ENCODE data around the gene PLA2G2D.

The PLA2G2D gene

DNA sequence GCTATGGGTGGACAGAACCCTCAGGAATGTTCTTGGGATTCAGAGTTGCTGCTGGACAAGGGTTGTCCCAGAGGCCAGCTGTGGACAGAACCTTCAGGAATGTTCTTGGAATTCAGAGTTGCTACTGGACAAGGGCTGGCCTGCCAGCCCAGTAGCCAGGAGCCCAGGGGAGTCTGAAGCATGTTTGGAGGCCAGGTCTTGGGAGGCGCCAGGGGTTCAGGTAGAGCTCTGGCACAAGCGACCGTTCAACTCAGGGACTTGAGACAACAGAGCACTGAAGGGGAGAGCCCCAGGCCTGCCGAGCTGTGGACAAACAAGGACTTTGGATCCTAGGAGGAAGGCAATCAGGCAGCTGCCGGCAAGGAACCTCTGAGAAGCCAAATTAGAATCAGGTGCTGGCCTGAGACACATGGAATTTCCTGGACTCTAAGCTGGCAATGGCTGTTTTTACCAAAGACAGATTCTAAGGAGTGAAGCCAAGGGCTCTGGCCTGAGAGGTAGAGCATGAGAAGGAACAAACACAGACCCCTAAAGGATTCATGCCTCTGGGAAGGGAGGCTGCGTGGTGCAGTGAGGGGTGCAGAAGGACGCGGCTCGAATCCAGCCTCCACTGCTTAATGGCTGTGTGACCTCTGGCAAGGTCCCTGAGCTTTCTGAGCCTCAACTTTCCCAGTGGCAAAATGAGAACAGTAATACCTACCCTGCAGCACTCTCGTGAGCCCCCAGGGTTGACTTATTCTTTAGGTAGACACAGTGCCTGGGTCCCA is 36.0 kb downstream of the PLA2G2D start:
- no peak for DNase-seq

DNA sequence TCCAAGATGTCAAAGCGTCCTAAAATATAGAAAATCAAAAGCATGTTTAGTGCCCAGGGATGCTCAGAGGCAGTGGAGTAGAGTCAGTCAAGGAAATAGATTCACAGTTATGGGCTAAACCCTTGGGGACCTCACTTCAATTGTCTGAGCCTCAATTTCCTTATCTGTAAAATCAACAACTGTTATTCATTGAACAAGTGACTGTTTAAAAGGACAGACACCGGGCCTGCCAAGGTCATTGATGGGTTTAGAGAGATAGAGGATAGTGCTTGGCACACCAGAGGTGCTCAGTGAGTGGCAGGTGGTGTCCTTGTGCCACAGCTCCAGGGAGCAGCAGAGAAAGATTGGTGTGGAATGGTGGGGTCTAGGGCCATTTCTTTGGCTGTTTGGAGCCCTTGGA is 36.6 kb downstream of the PLA2G2D start:
- DNase-seq = no peak

DNA sequence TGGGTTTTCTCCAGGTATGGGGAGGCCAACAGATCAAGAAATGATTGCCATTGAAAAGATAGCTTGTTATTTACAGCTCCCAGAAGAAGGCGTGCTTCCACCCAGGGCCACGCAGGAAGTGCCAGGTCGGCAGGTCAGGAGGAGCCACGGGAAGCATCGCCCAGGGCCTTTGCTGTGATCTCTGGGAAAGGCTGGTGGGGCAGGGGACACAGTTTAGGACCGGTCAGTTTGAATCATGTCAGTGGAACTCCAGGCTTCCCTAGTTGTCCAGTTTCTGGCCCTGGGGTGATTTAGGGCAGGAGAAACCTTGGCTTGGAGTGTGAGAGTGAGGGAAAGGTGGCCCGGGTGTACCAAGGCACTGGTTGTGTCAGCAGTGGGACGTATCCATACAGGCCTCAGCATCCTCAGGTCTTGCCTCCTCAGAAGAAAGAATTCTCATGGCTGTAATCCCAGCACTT is 38.0 kb downstream of the PLA2G2D start:
- no peak for DNase-seq

DNA sequence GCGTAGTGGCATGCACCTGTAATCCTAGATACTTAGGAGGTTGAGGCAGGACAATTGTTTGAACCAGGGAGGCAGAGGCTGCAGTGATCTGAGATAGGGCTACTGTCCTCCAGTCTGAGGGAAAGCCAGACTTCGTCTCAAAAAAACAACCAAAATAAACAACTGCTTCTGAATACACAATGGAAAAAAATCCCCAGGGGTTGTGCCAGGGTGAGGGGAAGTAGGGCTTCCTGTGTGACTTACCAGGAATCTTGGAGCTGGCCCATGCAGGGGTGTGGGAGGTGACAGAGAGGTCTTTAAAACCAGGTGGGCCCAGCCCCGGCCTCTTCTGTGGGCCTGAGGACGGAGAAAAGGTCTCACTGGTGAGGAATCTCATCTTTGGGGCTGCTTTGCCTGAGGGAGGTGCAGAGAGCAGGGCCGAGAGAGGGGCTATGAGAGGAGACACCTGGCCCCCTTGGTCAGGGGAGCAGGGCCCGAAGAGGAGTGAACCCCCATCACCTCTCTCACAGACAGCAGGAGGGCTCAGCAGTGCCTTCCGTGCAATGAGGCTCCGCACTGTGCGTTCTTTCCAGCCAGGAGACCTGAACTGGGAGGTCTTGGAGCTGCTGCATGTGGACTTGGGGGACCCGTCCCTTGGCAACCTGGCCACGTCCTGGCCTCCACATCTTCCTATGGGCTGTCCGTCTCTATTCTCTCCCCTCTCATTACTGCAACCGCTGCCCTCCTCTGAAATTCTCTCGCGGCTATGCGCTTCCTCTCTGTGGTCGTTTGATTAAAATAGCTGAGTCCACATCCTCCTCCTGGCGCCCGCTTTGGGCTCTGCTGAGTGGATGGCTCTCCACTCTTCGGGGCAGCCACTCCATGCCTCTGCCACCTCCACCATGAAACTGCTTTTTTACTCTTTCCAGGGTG is 38.6 kb downstream of the PLA2G2D start:
- no peak for DNase-seq

DNA sequence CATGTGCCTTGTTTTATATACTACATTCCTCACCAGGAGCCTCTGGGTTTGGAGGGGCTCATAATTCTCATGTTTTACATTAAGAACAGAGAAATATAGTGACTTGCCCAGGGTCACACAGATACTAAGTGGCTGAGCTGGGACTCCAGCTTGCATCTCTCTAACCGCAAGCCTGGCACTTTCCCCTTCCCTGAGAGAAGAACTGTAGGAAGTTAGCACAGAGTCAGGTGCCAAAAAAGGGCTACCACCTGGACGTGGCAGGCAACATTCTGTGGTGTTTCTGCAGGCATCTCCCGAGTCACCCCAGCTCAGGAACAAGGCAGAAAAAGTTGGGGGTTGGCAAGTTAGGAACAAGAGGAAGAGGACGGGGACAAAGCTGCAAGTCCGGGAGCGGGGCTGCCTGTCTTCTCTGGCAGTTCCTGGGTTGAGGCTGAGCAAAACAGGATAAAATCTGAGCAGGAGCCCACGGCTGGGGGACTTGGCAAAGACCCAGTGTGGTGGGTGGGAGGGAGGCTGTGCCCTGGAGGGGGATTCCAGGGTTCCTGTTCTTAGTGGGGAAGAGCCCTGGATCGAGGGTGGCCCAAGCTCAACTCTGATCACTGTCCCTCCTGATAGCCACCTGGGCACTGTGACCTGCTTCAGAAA is 39.6 kb downstream of the PLA2G2D start:
- no peak for DNase-seq

DNA sequence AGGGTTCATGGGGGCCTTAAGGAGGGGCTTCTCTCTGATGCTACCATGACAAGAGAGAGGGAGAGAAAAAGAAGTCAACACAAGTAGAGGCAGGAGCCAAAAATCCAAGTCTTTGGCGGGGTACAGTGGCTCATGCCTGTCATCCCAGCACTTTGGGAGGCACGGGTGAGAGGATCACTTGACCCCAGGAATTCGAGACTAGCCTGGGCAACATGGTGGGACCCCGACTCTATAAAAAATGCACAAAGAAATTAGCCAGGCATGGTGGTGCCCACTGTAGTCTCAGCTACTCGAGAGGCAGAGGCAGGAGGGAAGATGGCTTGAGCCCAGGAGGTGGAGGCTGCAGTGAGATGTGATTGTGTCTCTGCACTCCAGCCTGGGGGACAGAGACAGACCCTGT is 40.6 kb downstream of the PLA2G2D start:
- DNase-seq = no peak

DNA sequence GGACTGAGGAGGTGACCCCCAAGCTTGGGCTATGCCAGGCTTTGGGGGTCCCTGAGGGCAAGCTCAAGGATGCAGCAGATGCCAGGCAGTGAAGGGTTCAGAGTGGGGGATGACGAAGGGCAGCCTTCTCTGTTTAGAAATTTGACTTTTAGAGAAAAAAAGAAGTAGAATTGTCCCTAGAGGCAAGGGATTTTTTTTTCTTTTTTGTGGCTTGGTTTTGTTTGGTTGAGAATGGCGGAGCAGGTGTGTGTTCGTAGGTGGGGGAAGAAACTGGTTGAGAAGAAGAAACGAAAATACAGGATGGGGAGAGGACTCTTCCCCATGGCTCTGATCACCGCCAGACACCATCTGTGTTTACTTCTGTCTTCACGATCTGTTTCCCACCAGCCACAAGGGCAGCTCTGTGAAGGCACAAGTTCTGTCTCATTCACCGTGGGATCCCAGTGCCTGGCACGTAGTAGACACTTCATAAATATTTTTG is 41.1 kb downstream of the PLA2G2D start:
- no peak for DNase-seq

DNA sequence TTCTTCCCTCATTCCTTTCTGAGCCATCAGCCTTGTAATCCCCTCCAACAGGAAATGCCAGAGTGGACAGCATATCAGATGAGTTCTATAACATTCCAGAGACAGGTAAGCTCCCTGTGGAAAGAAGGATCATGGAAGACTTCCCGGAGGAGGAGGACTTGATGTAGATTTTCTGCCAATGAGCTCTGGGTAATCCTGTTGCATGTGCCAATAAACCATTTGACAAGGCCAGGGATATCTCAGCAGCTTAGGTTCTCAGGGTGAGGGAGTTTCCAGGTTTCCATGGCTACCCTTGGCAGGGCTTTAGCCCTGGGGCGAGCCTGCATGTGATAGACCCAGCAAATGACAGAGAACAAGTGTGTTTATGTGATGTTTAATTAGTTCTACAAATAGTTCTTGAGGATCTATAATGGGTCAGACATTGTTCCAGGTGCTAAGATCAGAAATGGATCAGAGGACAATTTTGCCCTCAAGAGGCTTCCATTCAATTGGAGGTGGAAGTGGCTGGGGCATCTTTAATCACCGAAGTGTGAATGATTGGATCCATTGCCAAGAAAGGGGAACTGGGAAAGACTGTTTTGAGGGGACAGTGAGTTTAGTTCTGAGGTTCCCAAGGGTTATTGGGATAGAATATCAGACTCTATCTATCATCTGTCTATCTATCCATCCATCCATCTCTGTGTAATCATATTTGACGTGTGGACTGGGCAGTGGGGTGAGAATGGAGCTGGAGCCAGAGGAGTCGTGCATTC is 42.5 kb downstream of the PLA2G2D start:
- no peak for DNase-seq

DNA sequence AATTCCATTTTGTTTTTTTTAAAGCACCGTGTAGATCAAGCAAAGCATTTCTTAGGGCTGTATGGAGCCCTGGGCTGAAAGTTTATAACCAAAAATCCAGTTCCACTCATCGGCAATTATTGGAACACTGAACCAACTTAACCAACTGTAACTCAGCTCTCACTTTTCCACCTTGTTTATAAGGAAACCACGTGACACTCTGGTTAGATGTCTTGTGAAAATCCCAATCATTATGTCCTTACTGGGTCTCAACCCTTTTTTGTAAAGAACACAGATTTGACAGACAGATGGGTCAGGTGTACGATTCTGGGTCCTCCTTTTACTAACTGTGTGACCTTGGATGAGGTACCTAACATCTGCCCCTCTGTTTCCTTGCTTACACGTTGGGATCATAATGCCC is 43.1 kb downstream of the PLA2G2D start:
- DNase-seq = no peak

DNA sequence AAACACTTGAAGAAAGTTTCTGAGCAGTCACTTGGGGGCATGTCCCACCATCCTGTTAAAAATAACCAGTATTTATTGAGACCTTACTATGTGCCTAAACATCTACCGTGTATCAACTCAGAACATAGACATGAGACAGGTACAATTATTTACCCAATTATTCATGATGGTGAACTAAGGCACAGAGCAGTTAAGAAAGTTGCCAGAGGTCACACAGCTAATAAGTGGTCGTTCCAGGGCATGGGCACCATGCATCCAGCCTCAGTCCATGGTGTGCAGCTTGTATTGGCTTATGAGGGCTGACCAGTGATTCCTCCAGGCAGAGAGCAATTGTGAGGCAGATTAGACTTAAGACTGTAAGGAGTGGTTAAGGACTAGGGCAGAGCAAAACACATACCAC is 44.0 kb downstream of the PLA2G2D start:
- DNase-seq = no peak

DNA sequence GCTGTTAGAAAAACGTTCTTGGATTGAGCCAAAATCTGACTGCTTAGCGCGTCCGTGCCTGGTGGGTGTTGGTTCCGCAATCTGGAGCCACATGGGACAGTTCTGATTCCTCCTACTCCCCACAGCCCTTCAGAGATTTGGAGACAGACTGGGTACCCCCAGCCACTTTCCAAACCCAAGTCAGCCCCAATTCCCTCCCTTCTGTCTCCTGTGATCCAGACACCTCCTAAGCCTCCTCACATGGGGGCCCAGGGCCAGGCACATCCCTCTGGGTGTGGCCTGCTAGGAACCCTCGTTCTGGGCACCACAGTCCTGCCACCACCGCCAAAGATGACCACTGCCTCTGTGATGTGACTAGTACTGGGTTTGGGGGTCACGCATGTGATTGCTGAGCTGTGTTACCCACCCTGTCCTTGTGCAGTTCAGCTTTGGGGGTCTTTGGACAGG is 44.6 kb downstream of the PLA2G2D start:
- no peak for DNase-seq

DNA sequence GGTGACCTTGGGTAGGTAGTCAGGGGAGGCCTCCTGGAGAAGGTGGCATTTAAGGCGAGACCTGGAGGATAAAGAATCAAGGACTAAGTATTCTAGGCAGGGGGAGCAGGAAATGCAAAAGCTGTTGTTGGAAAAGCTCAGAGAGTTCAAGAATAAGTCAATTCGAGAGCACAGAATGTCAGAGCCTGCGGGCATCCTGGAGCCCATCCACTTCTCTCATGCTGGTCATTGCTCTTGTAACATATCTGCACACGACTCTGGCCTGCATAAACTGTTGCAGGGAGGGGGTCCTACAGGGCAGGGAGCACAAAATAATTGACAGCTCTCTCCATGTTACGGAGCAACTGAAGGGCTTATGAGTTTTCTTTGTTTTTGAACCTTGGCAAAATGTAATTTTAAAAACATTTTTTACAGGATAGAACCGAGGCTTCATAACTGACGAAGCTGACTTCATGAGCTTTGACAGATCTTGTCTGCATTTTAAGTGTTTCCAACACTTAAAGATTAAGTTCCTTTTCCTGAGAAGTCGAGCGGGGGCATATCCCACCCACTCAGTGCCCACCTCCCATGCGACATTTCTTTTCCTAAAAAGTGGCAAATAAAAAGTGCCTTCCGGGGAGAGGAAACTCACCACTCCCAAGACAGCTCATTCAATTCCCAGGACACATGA is 45.1 kb downstream of the PLA2G2D start:
- DNase-seq = no peak

DNA sequence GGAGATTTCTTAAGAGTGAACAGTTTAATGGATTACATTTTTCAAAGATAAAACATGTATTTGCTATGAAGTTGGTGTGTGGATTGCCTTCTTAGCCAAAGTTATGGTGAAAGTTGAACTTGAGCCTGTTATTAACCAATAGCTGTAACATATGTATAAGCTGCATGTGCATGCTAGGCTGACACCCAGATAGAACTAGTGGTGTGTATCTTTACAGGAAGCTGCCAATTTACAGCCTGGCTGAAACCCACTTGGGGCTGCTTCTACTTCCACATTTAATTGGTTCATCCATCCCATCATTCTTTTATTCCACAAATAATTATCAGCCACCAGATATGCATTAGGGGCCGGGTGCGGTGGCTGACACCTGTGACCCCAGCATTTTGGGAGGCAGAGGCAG is 46.1 kb downstream of the PLA2G2D start:
- no peak for DNase-seq

DNA sequence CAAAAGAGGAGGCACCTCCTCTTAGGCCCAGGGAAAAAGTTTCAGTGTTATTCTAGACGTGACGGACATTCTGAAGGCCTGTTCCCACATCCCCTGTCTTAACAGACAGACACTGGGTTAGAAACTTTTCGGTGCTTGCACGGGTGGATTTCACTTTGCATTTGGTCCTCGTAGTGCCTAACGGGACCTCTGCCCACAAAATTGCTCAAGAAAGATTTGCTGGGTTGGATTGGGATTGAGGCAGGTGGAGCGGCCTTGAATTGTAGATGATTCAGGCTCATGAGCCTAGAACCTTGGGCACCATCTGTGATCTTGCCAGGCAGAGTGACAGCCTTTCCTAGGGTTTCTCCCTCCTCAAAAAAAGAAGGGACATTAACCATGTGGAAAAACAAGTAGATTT is 46.6 kb downstream of the PLA2G2D start:
- DNase-seq = no peak

DNA sequence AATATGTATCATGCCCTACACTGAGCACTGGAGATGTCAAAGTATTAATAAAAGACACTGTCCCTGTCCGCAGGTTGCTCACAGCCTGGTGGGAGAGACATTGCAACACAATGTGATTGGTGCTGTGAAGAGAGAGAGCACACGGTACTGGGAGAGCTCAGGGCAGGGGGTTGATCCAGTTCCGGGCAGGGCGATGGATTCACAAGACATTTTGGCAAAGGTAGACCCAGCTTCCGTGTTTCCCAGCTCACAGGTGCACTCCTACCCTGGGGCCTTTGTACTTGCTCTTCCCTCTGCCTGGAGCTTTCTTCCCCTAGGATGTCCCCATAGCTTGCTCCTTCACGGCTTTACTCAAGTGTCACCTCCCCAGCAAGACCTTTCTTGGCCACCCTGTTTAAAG is 47.9 kb downstream of the PLA2G2D start:
- no peak for DNase-seq

DNA sequence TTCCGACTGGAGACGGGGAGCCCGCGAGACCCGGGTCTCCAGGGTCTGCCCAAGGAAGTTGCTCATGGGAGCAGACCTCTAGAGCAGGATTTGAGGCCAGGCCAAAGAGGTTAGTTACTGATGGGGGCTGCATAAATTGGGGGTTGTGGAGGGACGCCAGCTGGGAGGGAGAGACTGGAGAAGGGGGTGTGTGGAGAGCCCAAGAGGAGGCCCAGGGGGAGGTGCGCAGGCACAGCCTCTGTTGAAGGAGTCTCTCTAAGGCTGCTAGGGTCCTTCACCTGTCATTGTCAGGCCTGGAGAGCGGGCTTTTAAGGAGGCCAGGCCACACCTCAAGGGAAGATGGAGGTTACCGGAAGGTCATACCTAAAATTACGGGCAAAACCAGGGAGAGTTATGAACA is 49.0 kb downstream of the PLA2G2D start:
- DNase-seq = no peak

DNA sequence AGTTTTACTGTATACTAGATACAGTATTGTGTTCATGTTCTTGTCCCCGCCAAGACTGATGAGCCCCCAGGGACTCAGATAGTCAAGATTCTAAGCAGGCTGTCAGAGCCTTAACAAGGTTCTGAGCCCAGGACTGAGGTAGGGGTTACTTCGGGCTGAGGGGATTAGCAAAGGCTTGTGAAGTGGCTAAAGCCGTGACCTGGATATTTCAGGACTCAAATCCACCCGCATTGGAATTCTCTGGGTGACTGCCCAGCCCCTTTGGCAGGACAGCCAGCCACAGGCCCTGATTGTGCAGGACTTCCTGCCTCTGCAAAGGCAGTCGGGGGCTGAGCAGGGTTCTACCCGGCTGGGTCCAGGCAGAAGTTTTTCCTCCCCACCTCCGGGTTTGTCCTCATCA is 49.5 kb downstream of the PLA2G2D start, which contains the start of gene PLA2G5:
PLA2G5 (plus strand) TSS at position 321 of the 400 bp plus-strand sequence. CDS start 14,637 bp downstream, outside the sequence.
- no peak for DNase-seq

DNA sequence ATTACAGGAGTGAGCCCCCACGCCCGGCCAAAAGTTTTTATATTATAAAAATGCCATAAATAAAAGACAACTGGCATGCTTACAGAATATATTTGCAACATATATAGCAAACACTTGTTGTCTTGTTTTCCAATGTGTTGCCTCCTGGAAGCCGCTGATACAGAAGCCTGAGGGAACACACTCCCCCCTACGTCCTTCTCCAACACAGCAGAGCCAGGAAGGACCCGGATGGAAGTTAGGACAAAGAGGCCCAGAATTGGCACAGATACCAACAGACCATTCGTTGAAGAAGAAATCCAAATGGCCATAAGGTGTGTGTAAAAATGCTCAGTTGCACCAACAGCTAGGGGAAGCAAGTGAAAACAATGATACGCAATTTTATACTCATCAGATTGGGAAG is 50.6 kb downstream of the PLA2G2D start:
- no peak for DNase-seq

DNA sequence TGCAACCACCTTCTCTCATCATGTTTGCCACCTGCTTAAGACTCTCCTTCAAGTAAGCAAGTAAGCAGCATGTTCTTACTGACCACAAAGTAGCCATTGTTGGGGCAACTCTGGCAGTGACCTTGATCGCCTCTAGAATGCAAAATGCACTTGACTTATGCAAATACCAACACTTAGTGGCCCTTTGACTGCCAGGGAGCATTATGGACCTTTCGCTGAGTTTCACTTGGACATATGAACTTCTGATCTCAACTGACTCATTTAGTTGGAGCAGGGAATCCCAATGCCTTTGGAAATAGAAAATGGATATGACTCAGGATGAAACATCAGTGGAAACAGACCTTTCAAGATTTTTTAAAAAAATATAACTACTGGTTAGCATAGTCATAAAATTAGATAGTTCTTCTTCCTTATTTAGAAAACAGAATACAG is 55.5 kb downstream of the PLA2G2D start:
- no peak for DNase-seq

Data from NCI-H1105 treated with DMSO at 0.1 percent for 48 hours (cell line).